ENCODE results near the gene TNNC1. TPM values are rescaled to one million over a fixed set of nuclear protein-coding genes. Genes with fewer than 3 reads are reported as not detected.

TNNC1 gene
- total and polyA plus RNA-seq, 10 donors: 0.74 to 5.8 (median 1.9) TPM

DNA sequence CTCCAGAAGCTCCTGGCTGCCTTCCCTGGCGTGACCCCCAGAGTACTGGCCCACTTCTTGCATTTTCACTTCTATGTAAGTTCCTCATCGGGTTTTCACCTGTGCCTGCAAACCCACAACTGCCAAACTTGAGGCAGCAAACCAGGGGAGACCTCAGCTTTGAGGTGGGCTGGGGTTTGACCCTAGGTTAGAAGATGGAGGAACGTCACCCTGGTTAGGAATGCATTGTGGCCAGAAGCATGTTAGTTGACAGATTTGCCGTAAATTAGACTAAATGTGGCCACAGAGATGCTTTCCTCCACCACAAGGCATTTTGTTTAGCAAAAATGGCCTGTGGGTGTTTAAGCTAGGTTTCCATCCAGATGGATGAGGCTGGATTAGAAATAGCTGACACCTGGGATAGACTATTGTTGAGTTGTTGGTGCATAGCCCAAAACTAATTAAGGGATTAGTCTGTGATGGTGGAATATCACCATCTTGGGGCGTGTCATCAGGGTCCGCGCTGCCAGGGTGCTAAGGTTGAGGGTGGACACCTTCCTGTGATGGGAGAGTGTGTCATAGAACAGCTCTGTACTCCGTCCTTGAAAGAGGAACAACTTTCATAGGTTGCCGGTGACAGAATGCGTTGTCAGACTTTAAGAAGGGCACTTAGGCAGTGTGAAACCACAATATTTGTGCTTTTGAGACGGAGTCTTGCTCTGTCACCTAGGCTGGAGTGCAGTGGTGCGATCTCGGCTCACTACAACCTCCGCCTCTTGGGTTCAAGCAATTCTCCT is 5.1 kb upstream of the TNNC1 start:
- Histone ChIP-seq H3K4me3 (no peak overlapping the region), H3K9me3 (no peaks in the 10 kb centered on the region), H3K27ac (peak overlapping the region in 2 of 8 donors; percentile 3 to 57), H3K27me3 (replicated peaks in 1 of 7) (no peaks in the 10 kb centered on the region), H3K4me1 (peaks cover 22 to 69% (median 46%) of the 10 kb centered on the region in 6 donors), H3K36me3 (peaks cover 0 to 62% (median 33%) of the 10 kb centered on the region in 6 donors)
- TF ChIP-seq POLR2AphosphoS5 (IDR thresholded peaks at IDR 0.05) (no peak), POLR2A (IDR thresholded peaks at IDR 0.05) (no peak)
- TF ChIP-seq, protein P1, sequence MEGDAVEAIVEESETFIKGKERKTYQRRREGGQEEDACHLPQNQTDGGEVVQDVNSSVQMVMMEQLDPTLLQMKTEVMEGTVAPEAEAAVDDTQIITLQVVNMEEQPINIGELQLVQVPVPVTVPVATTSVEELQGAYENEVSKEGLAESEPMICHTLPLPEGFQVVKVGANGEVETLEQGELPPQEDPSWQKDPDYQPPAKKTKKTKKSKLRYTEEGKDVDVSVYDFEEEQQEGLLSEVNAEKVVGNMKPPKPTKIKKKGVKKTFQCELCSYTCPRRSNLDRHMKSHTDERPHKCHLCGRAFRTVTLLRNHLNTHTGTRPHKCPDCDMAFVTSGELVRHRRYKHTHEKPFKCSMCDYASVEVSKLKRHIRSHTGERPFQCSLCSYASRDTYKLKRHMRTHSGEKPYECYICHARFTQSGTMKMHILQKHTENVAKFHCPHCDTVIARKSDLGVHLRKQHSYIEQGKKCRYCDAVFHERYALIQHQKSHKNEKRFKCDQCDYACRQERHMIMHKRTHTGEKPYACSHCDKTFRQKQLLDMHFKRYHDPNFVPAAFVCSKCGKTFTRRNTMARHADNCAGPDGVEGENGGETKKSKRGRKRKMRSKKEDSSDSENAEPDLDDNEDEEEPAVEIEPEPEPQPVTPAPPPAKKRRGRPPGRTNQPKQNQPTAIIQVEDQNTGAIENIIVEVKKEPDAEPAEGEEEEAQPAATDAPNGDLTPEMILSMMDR (IDR thresholded peaks at IDR 0.05 in 8 of 11, conservative IDR thresholded peaks at IDR 0.05 in 3 of 11): no peak
- DNase-seq: no peak
- whole genome bisulfite sequencing, 5 donors: 76 to 92% (median 80%) methylated on average over 14 of the region's 14 CpGs
- intact Hi-C loops (cut with DNase I; ENCODE audit: low total_unique reads): no loop called here

DNA sequence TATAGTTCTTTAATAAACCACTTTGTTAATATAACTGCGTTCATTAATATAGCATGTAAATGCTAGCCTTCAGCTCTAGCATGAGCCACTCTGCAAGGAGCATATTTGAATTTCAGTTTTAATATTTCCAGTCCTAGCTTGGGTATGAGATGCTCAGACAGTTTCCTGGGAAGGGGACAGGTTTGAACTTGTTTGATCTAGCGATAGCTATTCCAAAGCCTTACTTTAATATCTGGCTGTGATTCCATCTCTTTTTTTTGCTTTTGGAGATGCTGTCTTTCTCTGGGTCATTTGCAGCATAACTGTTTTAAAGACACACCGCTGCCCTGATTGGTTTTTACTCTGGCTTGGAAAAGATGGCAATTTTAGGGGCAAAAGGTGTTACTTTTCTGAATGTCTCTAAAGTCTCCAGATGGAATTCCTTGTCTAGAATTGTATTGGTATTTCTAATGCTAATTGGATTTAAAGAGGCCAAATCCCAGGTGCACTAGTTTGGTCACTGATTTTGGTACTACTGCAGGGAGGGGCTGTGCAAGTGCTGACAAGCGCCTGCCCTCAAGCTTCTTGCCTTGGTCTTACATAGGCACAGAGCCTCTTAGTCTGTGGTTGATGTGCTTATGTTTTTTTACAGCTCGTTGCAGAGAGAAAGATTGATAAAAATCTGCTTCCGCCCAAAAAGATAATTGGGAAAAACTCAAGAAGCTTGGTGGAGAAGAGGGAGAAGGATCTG is 4.4 kb upstream of the TNNC1 start:
- peak overlapping the region in 1 of 8 donors; percentile 57 for H3K27ac ChIP-seq
- TF ChIP-seq POLR2A (IDR thresholded peaks at IDR 0.05) (no peak), POLR2AphosphoS5 (IDR thresholded peaks at IDR 0.05) (no peak)
- TF ChIP-seq, protein P1 (IDR thresholded peaks at IDR 0.05 in 8 of 11, conservative IDR thresholded peaks at IDR 0.05 in 3 of 11): no peak
- WGBS, 5 donors: 78 to 89% (median 80%) methylated on average over 6 of the region's 6 CpGs
- no peaks in the 10 kb centered on the region for H3K9me3 ChIP-seq
- intact Hi-C loops (cut with DNase I; ENCODE audit: low total_unique reads): no loop called here
- no peaks in the 10 kb centered on the region for H3K27me3 ChIP-seq (replicated peaks in 1 of 7)
- H3K4me3 ChIP-seq: no peak overlapping the region
- DNase-seq: no peak
- H3K4me1 ChIP-seq: peaks cover 22 to 68% (median 44%) of the 10 kb centered on the region in 6 donors
- H3K36me3 ChIP-seq: peaks cover 0 to 57% (median 33%) of the 10 kb centered on the region in 6 donors

DNA sequence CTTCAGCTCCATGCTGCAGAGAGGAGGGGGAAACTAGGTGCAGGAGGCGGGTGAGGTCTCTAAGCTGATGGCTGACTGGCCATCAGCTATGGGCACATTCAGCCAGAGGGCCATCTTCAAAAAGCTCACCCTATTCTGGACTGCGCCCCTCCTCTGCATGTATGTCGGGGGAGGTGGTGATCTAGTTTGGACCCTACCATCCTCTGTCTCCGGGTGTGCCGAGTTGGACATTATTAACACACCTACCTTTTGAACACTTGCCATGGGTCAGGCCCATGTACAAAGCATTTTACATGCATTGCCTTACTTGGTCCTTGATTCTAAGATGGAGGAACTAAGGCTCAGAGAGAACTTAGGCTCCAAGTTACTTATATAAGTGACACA is 3.0 kb upstream of the TNNC1 start:
- WGBS, 5 donors: 85 to 93% (median 88%) methylated on average over 4 to 5 of the region's 5 CpGs
- intact Hi-C loops (cut with DNase I; ENCODE audit: low total_unique reads): no loop called here
- no peak for DNase-seq
- Histone ChIP-seq H3K4me1 (peaks cover 22 to 55% (median 38%) of the 10 kb centered on the region in 6 donors), H3K27me3 (replicated peaks in 1 of 7) (no peaks in the 10 kb centered on the region), H3K4me3 (peak overlapping the region in 6 of 8 donors; percentile 56 to 91 (median 73)), H3K27ac (peak overlapping the region in 7 of 8 donors; percentile 88 to 96 (median 92)), H3K36me3 (peaks cover 0 to 43% (median 29%) of the 10 kb centered on the region in 6 donors), H3K9me3 (no peaks in the 10 kb centered on the region)
- TF ChIP-seq POLR2AphosphoS5 (IDR thresholded peaks at IDR 0.05): no peak
- TF ChIP-seq, protein P1 (IDR thresholded peaks at IDR 0.05 in 8 of 11, conservative IDR thresholded peaks at IDR 0.05 in 3 of 11): no peak

Measured in spleen (tissue), 11 donors.